Upper lobe of right lung (tissue), 1 donor: Measurements from ENCODE around the gene CPN2. TPM values are rescaled to one million over a fixed set of nuclear protein-coding genes. Genes with fewer than 3 reads are reported as not detected.

ENCODE experiments used
- ATAC-seq: fragments of 200-7000 bp; cut with Tn5 transposase; one replicate; pipeline ENCODE4 v1.9.1; 2020; ENCODE audit warnings: mild to moderate bottlenecking, moderate library complexity
- DNase-seq: peaks from one replicate; pipeline ENCODE4 v3.0.0-alpha.2; 2020
- H3K27ac ChIP-seq: fragments of 200-600 bp; one replicate; pipeline ENCODE4 v1.8.0; 2022
- H3K27me3 ChIP-seq: fragments of 200-600 bp; one replicate; pipeline ENCODE4 v1.8.0; 2022; ENCODE audit warnings: mild to moderate bottlenecking
- H3K36me3 ChIP-seq: fragments of 200-600 bp; one replicate; pipeline ENCODE4 v1.8.0; 2022
- H3K4me1 ChIP-seq: fragments of 200-600 bp; one replicate; pipeline ENCODE4 v1.8.0; 2022
- H3K4me3 ChIP-seq: fragments of 200-600 bp; one replicate; pipeline ENCODE4 v1.8.0; 2022; ENCODE audit warnings: mild to moderate bottlenecking
- H3K9me3 ChIP-seq: fragments of 200-600 bp; one replicate; pipeline ENCODE4 v1.8.0; 2022
- intact Hi-C: fragments of 100-400 bp; cut with DNase I; formaldehyde crosslinking; loops from one replicate; pipeline ENCODE4 v1.11.0; 2022
- total RNA-seq: library from RNA; stranded (reverse); fragmentation: NEBNext Ultra II Directional; extraction: Animal tissue kit (Norgen Biotek cat#: 25700); gene quantifications from one replicate; pipeline ENCODE4 v1.2.1, GENCODE V29; 2021
- TF ChIP-seq, protein P1 (sequence below): fragments of 200-600 bp; IDR thresholded peaks from one replicate; pipeline ENCODE4 v1.8.0; 2022; ENCODE audit warnings: antibody characterized with exemption
- donor health status: DM: no; HTN: yes; CAD: no; lungs with severe emphysema.

CPN2 gene
- total RNA-seq, 1 donor from 2014 or later: not detected

DNA sequence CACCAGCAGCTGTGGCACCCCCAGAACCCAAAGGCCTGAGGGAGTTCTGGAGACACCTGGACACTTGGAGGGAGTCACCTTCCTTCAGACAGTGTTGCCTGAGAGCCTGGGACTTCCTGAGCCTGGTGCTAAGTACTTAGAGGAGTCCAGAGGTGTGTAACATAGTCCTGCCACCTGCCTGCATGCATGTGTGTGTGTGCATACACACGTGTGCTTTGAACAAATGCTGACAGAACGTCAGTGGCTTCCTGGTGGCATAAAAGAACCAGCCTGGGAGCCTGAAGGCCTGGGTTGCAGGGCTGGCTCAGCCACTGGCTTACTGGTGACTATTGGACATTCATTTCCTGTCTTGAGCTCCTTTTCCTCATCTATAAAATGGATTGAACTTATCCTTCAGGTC is 3.2 kb upstream of the CPN2 start:
- intact Hi-C loops: no loop called here
- ATAC-seq: no peak
- H3K27ac ChIP-seq: no peak overlapping the region
- no peaks in the 10 kb centered on the region for H3K27me3 ChIP-seq
- H3K36me3 ChIP-seq: no peaks in the 10 kb centered on the region
- no peak overlapping the region for H3K4me3 ChIP-seq
- TF ChIP-seq, protein P1, sequence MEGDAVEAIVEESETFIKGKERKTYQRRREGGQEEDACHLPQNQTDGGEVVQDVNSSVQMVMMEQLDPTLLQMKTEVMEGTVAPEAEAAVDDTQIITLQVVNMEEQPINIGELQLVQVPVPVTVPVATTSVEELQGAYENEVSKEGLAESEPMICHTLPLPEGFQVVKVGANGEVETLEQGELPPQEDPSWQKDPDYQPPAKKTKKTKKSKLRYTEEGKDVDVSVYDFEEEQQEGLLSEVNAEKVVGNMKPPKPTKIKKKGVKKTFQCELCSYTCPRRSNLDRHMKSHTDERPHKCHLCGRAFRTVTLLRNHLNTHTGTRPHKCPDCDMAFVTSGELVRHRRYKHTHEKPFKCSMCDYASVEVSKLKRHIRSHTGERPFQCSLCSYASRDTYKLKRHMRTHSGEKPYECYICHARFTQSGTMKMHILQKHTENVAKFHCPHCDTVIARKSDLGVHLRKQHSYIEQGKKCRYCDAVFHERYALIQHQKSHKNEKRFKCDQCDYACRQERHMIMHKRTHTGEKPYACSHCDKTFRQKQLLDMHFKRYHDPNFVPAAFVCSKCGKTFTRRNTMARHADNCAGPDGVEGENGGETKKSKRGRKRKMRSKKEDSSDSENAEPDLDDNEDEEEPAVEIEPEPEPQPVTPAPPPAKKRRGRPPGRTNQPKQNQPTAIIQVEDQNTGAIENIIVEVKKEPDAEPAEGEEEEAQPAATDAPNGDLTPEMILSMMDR: no peak
- no peak for DNase-seq
- no peaks in the 10 kb centered on the region for H3K9me3 ChIP-seq
- H3K4me1 ChIP-seq: no peaks in the 10 kb centered on the region

DNA sequence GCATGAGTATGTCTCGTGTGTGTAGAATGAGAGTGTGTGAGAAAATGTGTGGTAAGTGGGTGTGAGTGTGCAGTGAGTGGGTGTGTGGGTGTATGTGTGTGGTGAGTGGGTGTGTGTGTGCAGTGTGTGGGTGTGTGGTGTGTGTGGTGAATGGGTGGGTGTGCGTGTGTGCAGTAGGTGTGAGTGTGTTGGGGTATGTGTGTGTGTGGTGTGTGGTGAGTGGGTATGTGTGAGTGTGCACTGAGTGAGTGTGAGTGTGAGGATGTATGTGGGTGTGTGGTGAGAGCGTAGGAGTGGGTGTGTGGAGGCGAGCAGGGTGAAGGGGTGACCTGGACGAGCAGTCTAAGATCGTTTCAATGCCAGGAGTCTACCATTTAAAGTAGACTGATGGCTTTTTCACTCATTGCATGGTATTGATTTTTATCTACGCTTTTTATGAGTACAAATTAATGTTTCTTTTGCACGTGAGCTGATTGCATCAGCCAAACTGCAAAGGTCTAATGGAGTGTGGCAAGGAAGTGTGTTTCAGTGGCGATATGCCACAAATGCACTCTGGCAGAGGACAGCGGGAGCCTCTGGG is 1.6 kb upstream of the CPN2 start:
- Histone ChIP-seq H3K27me3 (no peaks in the 10 kb centered on the region), H3K36me3 (no peaks in the 10 kb centered on the region), H3K27ac (no peak overlapping the region), H3K9me3 (no peaks in the 10 kb centered on the region), H3K4me3 (no peak overlapping the region), H3K4me1 (no peaks in the 10 kb centered on the region)
- TF ChIP-seq, protein P1: no peak
- DNase-seq (no peak), ATAC-seq (peak; percentile 8)
- intact Hi-C loops: no loop called here

DNA sequence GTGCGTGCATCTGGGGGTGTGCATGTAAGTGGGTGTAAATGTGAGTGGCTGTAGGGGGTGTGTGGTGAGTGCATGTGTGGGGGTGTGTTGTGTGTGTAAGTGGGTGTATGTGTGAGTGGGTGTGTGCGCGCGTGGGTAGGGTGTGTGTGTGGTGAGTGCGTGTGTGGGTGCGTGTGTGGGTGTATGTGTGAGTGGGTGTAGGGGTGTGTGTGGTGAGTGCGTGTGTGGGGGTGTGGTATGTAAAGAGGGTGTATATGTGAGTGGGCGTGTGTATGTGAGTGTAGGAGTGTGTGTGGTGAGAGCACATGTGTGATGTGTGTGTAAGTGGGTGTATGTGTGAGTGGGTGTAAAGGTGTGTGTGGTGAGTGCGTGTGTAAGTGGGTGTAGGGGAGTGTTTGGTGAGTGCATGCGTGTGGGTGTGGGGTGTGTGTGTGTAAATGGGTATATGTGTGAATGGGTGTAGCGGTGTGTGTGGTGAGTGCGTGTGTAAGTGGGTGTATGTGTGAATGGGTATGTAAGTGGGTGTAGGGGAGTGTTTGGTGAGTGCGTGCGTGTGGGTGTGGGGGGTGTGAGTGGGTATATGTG is 916 bp upstream of the CPN2 start:
- H3K4me3 ChIP-seq: no peak overlapping the region
- DNase-seq (no peak), ATAC-seq (peak; percentile 16)
- no peaks in the 10 kb centered on the region for H3K27me3 ChIP-seq
- TF ChIP-seq, protein P1: no peak
- H3K36me3 ChIP-seq: no peaks in the 10 kb centered on the region
- no peaks in the 10 kb centered on the region for H3K9me3 ChIP-seq
- H3K27ac ChIP-seq: no peak overlapping the region
- intact Hi-C loops: no loop called here
- H3K4me1 ChIP-seq: no peaks in the 10 kb centered on the region

DNA sequence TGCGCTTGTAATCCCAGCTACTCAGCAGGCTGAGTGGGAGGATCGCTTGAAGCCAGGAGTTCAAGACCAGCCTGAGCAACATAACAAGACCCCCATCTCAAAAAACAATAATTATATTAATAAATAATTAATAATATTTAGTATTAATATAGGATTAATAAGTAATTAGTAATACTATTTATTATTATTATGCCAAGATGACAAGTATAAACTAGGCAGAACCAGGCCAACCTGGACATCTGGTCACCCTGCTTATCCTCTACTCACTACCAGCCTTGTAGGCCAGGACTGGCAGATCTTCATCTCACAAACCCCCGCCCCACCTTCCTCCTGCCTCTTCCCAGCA is 429 bp downstream of the CPN2 start:
- TF ChIP-seq, protein P1: no peak
- H3K27ac ChIP-seq: no peak overlapping the region
- H3K27me3 ChIP-seq: no peaks in the 10 kb centered on the region
- H3K36me3 ChIP-seq: no peaks in the 10 kb centered on the region
- DNase-seq (no peak), ATAC-seq (no peak)
- no peaks in the 10 kb centered on the region for H3K4me1 ChIP-seq
- H3K4me3 ChIP-seq: no peak overlapping the region
- no peaks in the 10 kb centered on the region for H3K9me3 ChIP-seq
- intact Hi-C loops: no loop called here

DNA sequence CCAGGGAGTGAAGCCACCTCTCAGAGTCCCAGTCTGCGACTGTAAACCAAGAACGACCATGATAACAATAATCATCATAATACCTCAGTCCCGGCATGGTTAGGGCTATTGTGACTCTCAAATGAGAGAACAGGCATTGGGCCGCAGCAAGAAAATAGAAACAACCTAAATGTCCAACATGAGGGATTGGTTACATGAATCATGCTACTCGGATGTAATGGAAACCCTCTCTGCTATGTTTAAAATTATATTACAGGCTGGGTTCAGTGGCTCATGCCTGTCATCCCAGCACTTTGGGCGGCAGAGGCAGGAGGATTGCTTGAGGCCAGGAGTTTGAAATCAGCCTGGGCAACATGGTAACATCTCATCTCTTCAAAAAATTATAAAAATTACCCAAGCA is 2.8 kb downstream of the CPN2 start:
- no peaks in the 10 kb centered on the region for H3K9me3 ChIP-seq
- H3K4me1 ChIP-seq: no peaks in the 10 kb centered on the region
- intact Hi-C loops: no loop called here
- ATAC-seq (no peak), DNase-seq (no peak)
- H3K4me3 ChIP-seq: no peak overlapping the region
- no peaks in the 10 kb centered on the region for H3K27me3 ChIP-seq
- H3K27ac ChIP-seq: no peak overlapping the region
- no peaks in the 10 kb centered on the region for H3K36me3 ChIP-seq
- TF ChIP-seq, protein P1: no peak

DNA sequence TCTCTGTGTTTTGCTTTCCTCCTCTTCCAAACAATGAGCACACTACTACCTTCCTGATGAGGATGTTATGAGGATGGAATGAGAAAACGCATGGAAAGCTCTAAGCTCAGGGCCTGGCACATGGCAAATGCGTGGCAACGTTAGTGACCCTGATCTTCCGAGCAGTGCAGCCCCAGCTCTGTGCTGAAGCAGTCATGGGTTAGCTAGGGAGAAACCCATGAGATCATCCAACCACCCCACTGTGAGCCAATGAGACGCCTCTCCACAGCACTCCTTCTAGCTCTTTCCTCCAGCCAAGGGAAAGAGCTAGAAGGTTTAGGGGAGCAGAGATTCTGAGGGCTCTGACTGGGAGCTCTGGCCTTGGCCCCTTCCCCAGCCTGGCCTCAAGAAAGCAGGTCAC is 4.5 kb downstream of the CPN2 start:
- Histone ChIP-seq H3K27ac (no peak overlapping the region), H3K27me3 (no peaks in the 10 kb centered on the region), H3K36me3 (no peaks in the 10 kb centered on the region), H3K9me3 (no peaks in the 10 kb centered on the region), H3K4me1 (no peaks in the 10 kb centered on the region), H3K4me3 (no peak overlapping the region)
- TF ChIP-seq, protein P1: no peak
- no peak for DNase-seq
- ATAC-seq: no peak
- intact Hi-C loops: no loop called here
